Measurements from ENCODE around the gene DLG1.

Gene DLG1

DNA sequence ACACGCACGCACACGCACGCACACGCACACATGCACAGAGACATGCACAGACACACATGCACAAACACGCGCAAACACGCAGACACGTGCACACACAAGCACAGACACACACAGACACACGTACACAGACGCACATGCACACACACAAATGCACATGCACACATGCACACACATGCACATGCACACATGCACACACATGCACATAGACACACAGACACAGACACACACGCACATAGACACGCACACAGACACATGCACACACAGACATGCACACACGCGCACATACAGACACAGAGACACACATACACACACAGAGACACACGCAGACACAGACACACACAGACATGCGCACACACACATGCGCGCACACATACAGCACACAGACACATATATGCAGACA, 303.4 kb downstream of the DLG1 start:
- DNase-seq = peak in 1 of 5 experiments; percentile 11

DNA sequence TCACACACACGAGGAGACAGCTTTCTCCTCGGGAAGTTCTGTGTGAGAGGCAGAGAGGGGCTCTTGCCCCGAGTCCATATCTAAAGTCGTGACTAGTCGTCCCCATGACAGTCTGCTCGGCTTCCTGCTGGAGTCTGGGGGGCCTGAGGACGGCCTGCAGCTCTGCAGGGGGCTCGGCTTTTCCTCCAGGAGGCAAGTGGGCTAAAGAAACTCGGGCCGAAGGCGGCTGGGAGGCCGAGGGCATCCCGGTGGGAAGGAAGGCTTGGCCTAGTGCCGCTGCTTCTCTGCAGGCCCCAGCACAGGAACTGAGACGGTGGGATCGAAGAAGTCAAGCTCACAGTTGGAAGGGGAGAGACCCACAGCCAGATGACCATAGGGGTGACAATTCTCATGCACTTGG, 304.4 kb downstream of the DLG1 start:
- DNase-seq = no peak

All from T-helper 2 cell (primary cell).